Subcutaneous adipose tissue (tissue), 4 donors: ENCODE data around the gene SOX10. TPM values are rescaled to one million over a fixed set of nuclear protein-coding genes. Genes with fewer than 3 reads are reported as not detected.

ENCODE experiments used
- total RNA-seq, 4 donors: library from RNA; depleted of rRNA; stranded (reverse); fragments of >200 nt; gene quantifications; one replicate each; pipeline ENCODE4 v1.1.0, GENCODE V29; 2016
- TF ChIP-seq, protein P1 (sequence below): fragments of 450-650 bp; IDR thresholded peaks from one replicate; pipeline ENCODE4 v1.5.1; 2016; ENCODE audit warnings: low read depth, mild to moderate bottlenecking, control low read depth, antibody characterized with exemption, moderate library complexity

The SOX10 gene
- total RNA-seq, 4 donors from 2014 or later = 0.19 TPM; not detected in 3

DNA sequence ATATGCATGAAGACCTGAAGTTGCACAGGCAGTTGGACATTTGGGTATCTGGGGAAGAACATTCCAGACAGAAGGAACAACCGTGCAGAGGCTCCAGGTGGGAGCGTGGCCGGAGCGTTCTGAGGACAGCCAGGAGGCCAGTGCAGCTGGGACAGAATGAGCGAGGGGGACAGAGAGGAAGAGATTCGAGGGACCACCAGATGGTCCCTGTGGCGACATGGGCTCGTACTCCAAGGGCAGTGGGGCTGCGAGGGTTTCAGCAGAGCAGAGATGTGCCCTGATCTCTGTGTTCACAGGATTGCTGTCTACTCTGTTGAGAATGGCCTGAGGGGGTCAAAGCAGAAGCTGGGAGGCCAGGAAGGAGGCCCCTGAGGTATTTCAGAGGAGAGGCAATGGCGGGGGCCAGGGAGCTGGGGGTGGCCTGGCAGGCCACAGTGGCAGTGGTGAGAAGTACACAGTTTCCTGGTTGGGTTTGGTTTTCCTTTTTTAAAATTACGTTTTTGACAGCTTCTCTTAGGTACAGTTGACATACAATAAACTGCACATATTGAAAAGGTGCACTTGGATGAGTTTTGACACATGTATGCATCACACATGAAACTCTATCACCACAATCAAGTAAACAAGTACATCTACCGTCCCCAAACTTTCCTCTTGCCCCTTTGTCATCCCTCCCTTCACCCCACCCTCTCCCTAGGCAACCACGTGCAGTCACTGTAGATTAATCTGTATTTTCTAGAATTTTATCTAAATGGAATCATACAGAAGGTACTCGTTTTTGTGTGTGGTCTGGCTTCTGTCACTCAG is 24.8 kb upstream of the SOX10 start:
- TF ChIP-seq, protein P1, sequence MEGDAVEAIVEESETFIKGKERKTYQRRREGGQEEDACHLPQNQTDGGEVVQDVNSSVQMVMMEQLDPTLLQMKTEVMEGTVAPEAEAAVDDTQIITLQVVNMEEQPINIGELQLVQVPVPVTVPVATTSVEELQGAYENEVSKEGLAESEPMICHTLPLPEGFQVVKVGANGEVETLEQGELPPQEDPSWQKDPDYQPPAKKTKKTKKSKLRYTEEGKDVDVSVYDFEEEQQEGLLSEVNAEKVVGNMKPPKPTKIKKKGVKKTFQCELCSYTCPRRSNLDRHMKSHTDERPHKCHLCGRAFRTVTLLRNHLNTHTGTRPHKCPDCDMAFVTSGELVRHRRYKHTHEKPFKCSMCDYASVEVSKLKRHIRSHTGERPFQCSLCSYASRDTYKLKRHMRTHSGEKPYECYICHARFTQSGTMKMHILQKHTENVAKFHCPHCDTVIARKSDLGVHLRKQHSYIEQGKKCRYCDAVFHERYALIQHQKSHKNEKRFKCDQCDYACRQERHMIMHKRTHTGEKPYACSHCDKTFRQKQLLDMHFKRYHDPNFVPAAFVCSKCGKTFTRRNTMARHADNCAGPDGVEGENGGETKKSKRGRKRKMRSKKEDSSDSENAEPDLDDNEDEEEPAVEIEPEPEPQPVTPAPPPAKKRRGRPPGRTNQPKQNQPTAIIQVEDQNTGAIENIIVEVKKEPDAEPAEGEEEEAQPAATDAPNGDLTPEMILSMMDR = no peak

DNA sequence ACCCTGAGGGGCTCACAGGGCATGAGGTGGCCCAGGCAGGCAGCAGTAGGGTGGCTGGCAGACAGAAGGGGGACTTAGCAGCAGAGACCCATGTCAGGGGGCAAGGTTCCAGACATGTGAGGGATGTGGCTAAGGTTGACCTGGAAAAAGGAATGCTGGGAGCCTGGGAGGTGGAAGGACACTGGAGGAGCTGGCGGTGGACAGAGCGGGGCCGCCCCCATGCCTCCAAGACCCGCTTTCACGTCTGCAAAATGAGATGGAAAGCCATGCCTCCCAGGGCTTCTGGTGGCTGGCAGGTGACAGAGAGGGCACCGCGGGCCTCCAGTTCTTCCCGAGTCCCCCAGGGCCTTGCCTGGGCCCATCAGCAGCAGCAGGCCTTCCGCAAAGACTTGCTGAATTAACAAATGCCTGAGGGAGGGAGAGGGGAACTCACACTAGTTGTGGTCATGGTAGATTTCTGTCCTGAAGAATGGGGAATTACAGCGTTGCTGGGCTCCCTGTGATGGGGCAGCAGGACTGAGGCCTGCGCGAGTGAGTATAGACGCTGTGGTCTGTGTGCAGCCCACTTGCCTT is 23.1 kb upstream of the SOX10 start:
- TF ChIP-seq, protein P1 = no peak

DNA sequence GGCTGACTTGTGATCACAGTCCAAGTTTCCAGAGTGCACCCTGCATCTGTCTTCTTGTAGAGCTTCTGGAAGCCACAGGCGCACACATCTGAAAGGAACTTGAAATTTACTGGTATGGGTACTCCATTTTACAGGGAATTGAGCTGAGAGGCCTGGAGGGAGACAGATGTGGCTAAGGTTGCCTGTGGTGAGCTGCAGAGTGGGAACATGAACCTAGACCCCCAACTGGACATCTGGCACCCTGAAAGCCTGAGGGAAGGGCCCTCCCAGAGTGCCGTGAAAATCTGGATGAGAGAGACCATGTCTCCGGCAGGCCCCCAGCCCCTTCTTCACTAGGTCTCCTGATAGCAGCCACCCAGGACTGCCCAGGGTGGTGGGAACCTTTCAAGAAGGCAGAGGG is 22.6 kb upstream of the SOX10 start:
- TF ChIP-seq, protein P1 = no peak

DNA sequence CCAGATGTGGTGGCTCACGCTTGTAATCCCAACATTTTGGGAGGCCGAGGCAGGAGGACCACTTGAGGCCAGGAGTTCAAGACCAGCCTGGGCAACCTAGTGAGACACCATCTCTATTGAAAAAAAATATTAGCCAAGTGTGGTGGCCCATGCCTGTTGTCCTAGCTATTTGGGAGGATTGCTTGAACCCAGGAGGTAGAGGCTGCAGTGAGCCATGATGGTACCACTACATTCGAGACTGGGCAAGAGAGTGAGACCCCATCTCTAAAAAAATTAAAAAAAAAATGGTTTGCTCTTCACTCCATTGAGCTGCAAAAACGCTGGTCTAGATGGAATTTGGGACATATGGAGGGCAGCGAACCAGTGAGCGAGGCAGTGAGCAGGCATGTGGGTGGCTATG is 21.6 kb upstream of the SOX10 start:
- TF ChIP-seq, protein P1 = no peak

DNA sequence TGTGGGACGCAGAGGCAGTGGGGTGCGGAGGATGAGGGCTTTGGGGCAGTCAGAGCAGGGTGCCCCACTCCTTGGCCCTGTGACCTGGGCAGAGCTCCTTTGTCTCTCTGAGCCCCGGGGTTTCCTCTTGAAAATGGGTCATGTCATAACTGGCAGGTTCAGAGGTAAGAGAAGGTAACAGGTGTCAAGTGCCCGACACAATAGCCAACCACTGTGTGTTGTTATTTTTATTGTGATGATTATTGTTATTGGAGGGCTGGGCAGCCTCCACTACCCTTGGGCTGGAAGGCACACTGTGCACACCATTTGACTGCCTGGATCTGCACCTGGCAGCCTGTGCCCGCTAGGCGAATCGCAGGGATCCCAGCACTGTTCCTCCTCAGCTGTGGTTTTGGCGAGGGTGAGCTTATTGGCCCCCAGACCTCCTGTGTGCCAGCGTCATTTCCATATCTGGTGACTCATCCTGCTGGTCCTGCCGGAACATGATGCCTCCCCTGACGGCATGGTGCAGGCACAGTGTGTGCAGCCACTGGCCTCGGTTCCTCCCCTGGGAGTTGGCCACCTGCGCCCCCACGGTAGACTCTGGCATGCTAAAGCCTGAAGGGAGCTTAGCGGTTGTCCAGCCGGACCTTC is 15.4 kb upstream of the SOX10 start:
- TF ChIP-seq, protein P1 = no peak

DNA sequence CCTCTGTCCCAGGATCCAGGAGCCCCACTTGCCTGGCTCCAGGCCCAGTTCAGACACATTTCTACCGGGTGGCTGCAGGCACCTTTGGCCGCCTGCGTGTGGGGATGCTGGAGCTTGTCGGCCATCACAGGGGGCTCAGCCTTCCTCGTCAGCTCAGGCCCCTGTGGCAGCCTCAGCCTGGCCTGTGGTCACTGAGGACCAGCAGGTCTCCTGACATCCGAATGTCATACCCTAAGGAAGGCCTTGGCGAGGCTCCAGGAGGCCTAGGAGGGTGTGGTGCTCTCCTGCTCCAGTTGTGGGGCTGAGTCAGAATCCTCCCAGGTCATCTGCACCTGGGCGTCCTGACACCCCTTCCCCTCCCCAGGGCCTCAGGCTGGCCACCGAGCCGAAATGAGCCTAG is 14.9 kb upstream of the SOX10 start:
- TF ChIP-seq, protein P1 = no peak

DNA sequence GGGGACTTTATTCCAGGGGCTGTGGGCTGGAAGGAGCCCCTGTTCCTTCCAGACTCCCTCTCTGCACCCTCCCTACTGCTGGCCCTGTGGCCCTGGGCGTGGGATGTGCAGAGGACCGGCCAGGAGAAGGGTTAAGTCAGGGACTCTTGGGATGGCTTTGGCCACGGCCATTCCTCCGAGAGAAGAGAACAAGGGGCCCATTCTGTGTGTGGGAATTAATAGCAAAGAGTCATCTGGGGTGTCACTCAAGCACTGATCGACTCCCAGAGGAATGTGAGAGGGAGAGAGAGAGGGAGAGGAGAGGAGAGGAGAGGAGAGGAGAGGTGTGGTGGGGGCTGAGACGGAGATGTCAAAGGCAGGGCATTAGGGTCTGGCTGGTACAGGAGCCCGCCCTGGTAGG is 14.2 kb upstream of the SOX10 start:
- TF ChIP-seq, protein P1 = no peak
